Measurements from ENCODE around the gene HNRNPLL.

The HNRNPLL gene

GRCh38 chr2:38526195-38526594 is 76.5 kb downstream of the HNRNPLL start:
- no peak for DNase-seq

- DNase-seq = no peak
These were observed 78.1 kb downstream of the HNRNPLL start for GRCh38 chr2:38524580-38524979.

DNA sequence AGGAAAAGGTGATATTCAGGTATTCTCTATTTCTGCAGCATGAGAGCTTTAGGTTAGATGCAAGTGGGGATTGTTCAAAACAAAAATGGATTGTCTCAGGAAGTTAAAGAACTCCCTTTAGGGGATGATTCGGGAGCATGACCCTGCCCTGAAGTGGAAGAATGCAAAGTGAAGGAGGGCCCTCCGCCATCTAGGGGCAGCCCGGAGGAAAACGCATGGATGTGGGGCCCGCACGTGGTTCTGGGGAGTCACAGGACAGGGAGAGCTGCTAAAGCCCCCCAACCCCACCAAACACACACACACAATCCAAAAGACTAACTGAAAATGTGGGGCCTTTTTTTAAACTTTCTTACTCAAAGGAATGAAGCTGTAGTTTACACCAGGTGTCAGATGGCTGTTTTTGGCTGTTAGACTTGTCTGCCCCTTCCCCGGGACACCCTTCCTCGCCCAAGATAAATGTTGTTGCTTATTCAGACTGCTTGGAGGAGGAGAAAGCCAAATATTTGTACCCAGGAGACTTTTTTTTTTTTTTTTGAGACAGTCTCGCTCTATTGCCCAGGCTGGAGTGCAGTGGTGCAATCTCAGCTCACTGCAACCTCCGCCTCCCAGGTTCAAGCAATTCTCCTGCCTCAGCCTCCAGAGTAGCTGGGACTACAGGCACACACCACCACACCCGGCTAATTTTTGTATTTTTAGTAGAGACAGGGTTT is 78.8 kb downstream of the HNRNPLL start:
- DNase-seq = no peak

- DNase-seq = no peak
These were observed 79.9 kb downstream of the HNRNPLL start for GRCh38 chr2:38522754-38523349.

DNA sequence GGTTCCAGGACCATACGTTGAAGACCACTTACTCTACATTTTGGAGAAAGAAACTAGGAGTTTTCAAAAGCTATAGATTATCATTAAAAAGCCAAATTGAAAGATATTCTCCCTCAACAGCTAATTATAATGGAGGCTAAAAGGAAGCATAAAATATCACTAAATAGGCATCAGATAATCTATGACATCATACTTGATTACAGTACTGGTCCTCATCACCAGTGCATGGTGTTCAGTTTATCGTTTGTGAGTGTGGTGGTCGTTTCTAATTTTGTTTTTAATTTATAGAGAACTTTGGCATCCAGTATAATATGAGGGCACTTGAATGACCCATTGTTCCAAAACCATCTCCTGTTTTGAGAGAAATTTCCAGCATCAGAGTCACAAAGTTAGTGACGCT is 80.9 kb downstream of the HNRNPLL start:
- DNase-seq = no peak

DNA sequence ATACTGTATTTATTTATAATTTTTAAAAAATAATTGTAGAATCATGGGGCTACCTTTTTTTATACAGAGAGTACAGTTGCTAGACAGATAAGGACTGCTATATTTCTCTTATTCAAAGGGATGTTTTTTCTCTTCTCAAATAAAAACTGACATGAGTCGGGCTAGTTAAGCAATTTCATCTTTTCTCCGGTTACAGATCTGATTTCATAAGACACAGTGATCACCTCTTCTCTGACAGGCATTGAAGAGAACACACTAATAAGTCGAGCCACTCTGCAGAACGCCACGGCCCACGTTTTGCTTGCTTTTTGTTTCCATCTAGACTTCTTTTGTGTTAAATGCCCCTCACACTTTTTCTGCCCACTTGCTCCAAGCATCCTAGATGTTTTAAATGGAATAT is 85.4 kb downstream of the HNRNPLL start:
- no peak for DNase-seq

GRCh38 chr2:38516526-38516925 is 86.2 kb downstream of the HNRNPLL start:
- no peak for DNase-seq

GRCh38 chr2:38516122-38516521 is 86.6 kb downstream of the HNRNPLL start:
- no peak for DNase-seq

GRCh38 chr2:38515155-38516074 is 87.3 kb downstream of the HNRNPLL start:
- DNase-seq = no peak

- no peak for DNase-seq
These were observed 88.0 kb downstream of the HNRNPLL start for GRCh38 chr2:38514603-38515154.

DNA sequence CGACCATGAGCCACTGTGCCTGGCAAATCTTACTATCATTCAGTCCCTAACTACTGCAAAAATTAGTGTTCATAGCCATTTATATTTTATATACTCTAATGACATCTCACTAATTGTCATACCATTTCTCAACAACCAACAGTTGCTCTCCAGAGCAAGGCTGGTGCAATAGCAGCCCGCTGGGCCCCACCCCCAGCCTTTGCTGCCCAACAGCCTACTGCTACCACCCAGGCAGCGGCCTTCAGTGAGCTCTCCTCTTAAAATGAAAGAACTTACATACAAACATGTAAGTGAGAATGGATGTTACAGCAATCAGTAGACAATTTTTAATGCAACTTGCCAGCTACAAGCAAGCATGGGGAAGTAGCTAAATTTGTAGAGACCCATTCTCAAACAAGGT is 90.5 kb downstream of the HNRNPLL start:
- DNase-seq = no peak

Measured in NCI-H1694 treated with DMSO at 0.1 percent for 48 hours (cell line).